ENCODE data around the gene SRRM5.

DNA sequence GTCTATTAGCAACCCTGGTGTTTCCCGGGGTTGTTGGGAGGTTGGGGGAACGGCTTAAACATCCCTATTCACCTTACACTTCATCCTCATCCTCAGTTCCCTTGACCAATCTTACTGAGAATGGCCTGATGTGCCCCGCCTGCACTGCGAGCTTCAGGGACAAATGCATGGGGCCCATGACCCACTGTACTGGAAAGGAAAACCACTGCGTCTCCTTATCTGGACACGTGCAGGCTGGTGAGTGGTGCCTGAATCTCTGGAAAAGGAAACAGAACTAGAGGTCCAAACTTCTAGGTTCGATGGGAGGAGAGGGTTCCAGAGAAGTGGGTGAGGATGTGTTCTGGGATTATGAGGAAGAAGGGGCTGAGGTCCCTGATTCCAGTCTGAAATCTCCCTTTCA, 30.4 kb upstream of the SRRM5 start:
- TF ChIP-seq CTCF (IDR thresholded peaks at IDR 0.05; ENCODE audit: insufficient read depth, low read length, poor library complexity, severe bottlenecking): no peak
- TF ChIP-seq EZH2phosphoT487 (conservative IDR thresholded peaks at IDR 0.05; ENCODE audit: low read length): no peak

Measured in SU-DHL-6 (cell line).